ENCODE results near the gene SPATA20. TPM values are rescaled to one million over a fixed set of nuclear protein-coding genes. Genes with fewer than 3 reads are reported as not detected.

The SPATA20 gene
- total RNA-seq, 1 experiment from 2014 or later: 31.0 TPM

- DNase-seq: no peak
- Histone ChIP-seq H3K36me3 (replicated peaks; ENCODE audit: control insufficient read depth, insufficient read depth, low read length) (no peaks in the 10 kb centered on the region; the same call in 1 of the 2 replicates), H3K27me3 (ENCODE audit: control insufficient read depth, insufficient read depth, low read length) (peaks cover 11% of the 10 kb centered on the region), H3K4me3 (ENCODE audit: insufficient read depth, low read depth, low read length) (no peak overlapping the region)
Measured at GRCh38 chr17:50540560-50541401, 6.2 kb upstream of the SPATA20 start.

- no peak for DNase-seq
- Histone ChIP-seq H3K4me3 (ENCODE audit: insufficient read depth, low read depth, low read length) (peak overlapping the region; percentile 64), H3K27me3 (ENCODE audit: control insufficient read depth, insufficient read depth, low read length) (peaks cover 11% of the 10 kb centered on the region), H3K36me3 (replicated peaks; ENCODE audit: control insufficient read depth, insufficient read depth, low read length) (no peaks in the 10 kb centered on the region; the same call in 1 of the 2 replicates)
Measured at GRCh38 chr17:50541402-50541715, 5.6 kb upstream of the SPATA20 start.

DNA sequence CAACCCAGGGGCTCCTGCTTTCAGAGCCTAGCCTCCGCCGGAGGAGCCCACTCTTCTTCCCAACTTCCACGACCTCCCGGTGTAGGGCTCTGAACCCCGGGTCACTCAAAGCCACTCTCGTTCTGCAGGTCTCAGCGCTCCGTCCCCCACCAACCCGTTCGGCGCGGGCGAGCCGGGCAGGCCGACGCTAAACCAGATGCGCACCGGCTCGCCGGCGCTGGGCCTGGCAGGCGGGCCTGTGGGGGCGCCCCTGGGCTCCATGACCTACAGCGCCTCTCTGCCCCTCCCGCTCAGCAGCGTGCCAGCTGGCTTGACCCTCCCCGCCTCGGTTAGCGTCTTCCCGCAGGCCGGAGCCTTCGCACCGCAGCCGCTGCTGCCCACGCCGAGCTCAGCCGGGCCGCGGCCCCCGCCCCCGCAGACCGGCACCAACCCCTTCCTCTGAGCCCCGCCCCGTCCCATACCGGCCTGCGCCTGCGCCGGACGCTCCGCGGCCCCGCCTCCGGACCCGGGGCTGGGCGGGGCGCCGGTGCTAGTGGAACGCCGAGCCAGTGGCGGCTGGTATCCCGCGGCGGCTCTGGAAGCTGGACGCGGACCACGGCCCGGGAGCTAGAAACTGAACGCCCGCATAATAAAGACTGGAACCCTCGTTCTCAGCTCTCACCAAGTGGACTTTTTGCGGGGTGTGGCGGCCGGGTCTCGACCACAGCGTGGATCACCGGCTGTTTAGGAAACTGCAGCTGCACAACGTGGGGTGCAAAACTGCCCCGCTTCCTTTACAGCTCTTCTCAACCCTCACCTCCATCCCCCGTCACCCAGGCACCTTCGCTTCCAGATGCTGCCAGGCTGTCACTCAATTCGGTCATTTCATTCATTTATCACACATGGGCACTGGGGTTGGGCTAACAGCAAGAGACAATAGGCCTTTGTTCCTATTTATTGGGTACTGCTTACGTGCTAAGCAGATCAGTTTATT is 5.0 kb upstream of the SPATA20 start:
- peak overlapping the region; percentile 64 for H3K4me3 ChIP-seq (ENCODE audit: insufficient read depth, low read depth, low read length)
- no peaks in the 10 kb centered on the region; the same call in 1 of the 2 replicates for H3K36me3 ChIP-seq (replicated peaks; ENCODE audit: control insufficient read depth, insufficient read depth, low read length)
- peak; percentile 100 for DNase-seq
- H3K27me3 ChIP-seq (ENCODE audit: control insufficient read depth, insufficient read depth, low read length): peaks cover 11% of the 10 kb centered on the region

DNA sequence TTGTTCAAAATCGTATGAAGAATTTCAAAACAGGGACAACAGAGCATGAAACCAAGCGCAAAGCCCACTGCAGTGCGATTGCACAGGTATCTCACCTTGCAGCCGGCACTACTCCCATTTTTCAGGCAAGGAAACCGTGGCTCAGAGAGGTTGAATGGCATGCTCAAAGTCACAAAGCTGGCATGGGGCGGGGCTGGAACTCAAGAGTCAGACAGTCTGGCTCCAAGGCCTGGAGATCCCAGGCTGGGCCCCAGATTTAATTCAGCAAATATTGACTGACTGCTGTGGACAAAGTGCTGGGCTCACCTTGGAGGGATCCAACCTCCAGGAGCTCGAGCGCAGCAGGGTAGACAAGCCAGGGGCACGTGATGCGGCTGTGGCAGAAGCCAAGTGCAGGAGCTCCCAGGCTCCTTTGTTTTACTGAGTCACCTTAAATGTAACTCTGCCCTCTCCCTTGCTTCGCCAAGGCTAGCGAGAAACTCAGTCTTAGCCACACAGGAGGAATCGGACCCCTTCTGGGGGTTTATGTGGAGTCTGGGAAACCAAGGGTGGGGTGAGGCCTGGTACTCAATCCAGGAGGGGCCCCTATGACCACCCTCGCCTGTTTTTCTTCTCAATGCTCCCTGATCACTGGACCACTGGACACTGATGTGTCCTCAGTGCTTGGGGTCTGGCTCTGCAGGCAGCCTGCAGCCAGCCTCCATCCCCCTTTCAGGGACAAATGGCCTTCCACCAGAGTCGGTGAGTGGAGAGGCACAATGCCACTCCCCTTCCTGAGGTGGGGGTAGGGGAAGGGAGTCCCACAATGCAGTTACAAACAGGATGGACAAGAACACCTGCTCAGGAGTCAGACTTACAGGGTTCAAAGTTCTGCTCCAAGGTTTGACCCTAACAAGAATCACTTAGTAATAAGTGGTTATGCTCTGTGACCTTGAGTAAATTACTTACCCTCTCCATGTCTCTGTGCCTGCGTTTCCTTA is 3.9 kb upstream of the SPATA20 start:
- Histone ChIP-seq H3K36me3 (replicated peaks; ENCODE audit: control insufficient read depth, insufficient read depth, low read length) (no peaks in the 10 kb centered on the region; the same call in 1 of the 2 replicates), H3K27me3 (ENCODE audit: control insufficient read depth, insufficient read depth, low read length) (peaks cover 11% of the 10 kb centered on the region), H3K4me3 (ENCODE audit: insufficient read depth, low read depth, low read length) (no peak overlapping the region)
- no peak for DNase-seq

DNA sequence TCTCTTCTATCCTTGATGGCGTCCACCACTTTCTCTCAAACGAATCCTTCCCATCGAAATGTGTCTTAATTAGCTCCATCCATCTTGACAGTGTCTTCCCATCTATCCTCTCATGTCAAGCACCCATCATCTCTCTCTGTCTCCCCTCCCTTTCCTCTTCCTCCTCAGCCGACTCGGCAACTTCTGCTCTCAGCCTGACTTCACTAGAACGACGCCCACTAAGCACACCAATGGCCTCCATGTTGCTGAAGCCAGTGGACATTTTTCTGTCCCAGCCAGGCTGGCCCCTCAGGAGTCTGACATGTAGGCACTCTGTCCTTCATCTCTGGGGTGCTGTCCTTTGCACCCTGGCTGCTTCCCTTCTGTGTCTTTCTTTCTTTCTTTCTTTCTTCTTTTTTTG is 2.5 kb upstream of the SPATA20 start:
- H3K36me3 ChIP-seq (replicated peaks; ENCODE audit: control insufficient read depth, insufficient read depth, low read length): no peaks in the 10 kb centered on the region
- H3K4me3 ChIP-seq (ENCODE audit: insufficient read depth, low read depth, low read length): no peak overlapping the region
- DNase-seq: no peak
- H3K27me3 ChIP-seq (ENCODE audit: control insufficient read depth, insufficient read depth, low read length): peaks cover 11% of the 10 kb centered on the region

GRCh38 chr17:50545311-50545710 is 1.7 kb upstream of the SPATA20 start:
- H3K36me3 ChIP-seq (replicated peaks; ENCODE audit: control insufficient read depth, insufficient read depth, low read length): no peaks in the 10 kb centered on the region
- H3K27me3 ChIP-seq (ENCODE audit: control insufficient read depth, insufficient read depth, low read length): peaks cover 11% of the 10 kb centered on the region
- no peak for DNase-seq
- no peak overlapping the region for H3K4me3 ChIP-seq (ENCODE audit: insufficient read depth, low read depth, low read length)

DNA sequence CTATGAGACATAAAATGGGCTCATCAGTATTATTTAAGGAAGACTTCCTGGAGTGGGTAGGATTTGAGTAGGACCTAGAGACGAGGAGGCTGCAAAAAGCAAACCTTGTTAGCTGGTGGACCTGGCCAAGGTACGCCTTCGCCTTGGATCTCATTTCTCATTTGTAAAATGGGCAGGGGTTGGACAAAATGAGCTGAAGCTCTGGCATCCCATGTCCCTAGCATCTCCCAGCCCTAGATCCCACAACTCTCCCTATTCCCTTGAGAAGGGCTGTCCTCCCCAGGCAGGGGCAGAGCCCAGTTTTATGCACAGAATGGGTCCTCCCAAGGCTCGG is 306 bp upstream of the SPATA20 start:
- H3K27me3 ChIP-seq (ENCODE audit: control insufficient read depth, insufficient read depth, low read length): peaks cover under 1% of the 10 kb centered on the region
- H3K36me3 ChIP-seq (replicated peaks; ENCODE audit: control insufficient read depth, insufficient read depth, low read length): no peaks in the 10 kb centered on the region
- no peak for DNase-seq
- no peak overlapping the region; the same call in 1 of the 2 replicates for H3K4me3 ChIP-seq (ENCODE audit: insufficient read depth, low read depth, low read length)

DNA sequence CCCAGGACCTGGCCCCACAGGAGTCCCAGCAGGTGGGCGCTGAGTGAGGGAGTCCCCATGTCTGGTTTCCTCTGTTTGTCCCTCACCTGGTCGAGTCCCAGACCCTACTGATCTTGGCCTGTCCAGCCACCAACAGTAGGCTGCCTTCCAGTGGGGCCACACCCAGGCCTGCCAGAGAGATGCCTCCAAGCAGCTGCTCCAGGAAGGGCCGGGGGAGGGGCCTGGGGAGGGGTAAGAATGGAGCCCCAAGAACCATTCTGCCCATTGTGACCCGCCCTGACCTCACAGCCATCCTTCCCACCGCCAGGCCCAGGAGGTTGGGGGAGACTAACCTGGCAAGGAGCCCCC is 736 bp downstream of the SPATA20 start:
- peak overlapping the region; percentile 56; the same call in 1 of the 2 replicates for H3K4me3 ChIP-seq (ENCODE audit: insufficient read depth, low read depth, low read length)
- H3K36me3 ChIP-seq (replicated peaks; ENCODE audit: control insufficient read depth, insufficient read depth, low read length): no peaks in the 10 kb centered on the region
- H3K27me3 ChIP-seq (ENCODE audit: control insufficient read depth, insufficient read depth, low read length): no peaks in the 10 kb centered on the region; the same call in none of the 2 replicates
- DNase-seq: no peak

- no peak for DNase-seq
- Histone ChIP-seq H3K36me3 (replicated peaks; ENCODE audit: control insufficient read depth, insufficient read depth, low read length) (no peaks in the 10 kb centered on the region), H3K4me3 (ENCODE audit: insufficient read depth, low read depth, low read length) (no peak overlapping the region), H3K27me3 (ENCODE audit: control insufficient read depth, insufficient read depth, low read length) (no peaks in the 10 kb centered on the region; the same call in 1 of the 2 replicates)
Measured at GRCh38 chr17:50548831-50549230, 1.9 kb downstream of the SPATA20 start.

- no peaks in the 10 kb centered on the region for H3K36me3 ChIP-seq (replicated peaks; ENCODE audit: control insufficient read depth, insufficient read depth, low read length)
- DNase-seq: no peak
Measured at GRCh38 chr17:50549256-50549941, 2.4 kb downstream of the SPATA20 start.

DNA sequence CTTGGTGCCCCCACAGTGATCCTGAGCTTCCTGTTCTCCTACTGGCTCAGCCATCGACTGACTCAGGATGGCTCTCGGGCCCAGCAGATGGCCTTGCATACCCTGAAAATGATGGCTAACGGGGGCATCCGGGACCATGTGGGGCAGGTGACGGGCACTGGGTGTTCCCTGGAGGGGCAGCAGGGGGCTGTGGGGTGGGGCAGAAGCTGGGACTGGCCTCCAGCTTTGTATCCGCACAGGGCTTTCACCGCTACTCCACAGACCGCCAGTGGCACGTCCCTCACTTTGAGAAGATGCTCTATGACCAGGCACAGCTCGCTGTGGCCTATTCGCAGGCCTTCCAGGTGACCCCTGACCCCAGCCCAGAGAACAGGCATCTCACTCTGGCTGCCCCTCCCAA is 3.0 kb downstream of the SPATA20 start:
- Histone ChIP-seq H3K36me3 (replicated peaks; ENCODE audit: control insufficient read depth, insufficient read depth, low read length) (no peaks in the 10 kb centered on the region), H3K4me3 (ENCODE audit: insufficient read depth, low read depth, low read length) (no peak overlapping the region), H3K27me3 (ENCODE audit: control insufficient read depth, insufficient read depth, low read length) (no peaks in the 10 kb centered on the region)
- DNase-seq: no peak

More at GRCh38 chr17:50549256-50549941, 2.4 kb downstream of the SPATA20 start:
- H3K4me3 ChIP-seq (ENCODE audit: insufficient read depth, low read depth, low read length): no peak overlapping the region
- no peaks in the 10 kb centered on the region for H3K27me3 ChIP-seq (ENCODE audit: control insufficient read depth, insufficient read depth, low read length)

GRCh38 chr17:50550661-50551432 is 3.9 kb downstream of the SPATA20 start:
- Histone ChIP-seq H3K36me3 (replicated peaks; ENCODE audit: control insufficient read depth, insufficient read depth, low read length) (no peaks in the 10 kb centered on the region), H3K27me3 (ENCODE audit: control insufficient read depth, insufficient read depth, low read length) (no peaks in the 10 kb centered on the region), H3K4me3 (ENCODE audit: insufficient read depth, low read depth, low read length) (no peak overlapping the region)
- DNase-seq: peak; percentile 96

DNA sequence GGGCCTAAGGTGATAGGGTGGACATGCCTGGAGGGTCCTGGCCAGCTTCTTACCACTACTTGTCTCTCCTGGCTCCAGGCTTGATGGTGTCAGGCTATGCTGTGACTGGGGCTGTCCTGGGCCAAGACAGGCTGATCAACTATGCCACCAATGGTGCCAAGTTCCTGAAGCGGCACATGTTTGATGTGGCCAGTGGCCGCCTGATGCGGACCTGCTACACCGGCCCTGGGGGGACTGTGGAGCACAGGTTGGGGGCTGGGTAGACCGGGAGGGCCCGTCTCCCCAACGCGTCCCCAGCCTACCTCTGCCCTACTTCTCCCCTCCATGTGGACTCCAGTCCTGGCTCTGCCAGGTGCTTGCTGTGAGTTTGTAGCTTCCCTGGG is 4.5 kb downstream of the SPATA20 start:
- Histone ChIP-seq H3K4me3 (ENCODE audit: insufficient read depth, low read depth, low read length) (no peak overlapping the region), H3K36me3 (replicated peaks; ENCODE audit: control insufficient read depth, insufficient read depth, low read length) (no peaks in the 10 kb centered on the region), H3K27me3 (ENCODE audit: control insufficient read depth, insufficient read depth, low read length) (no peaks in the 10 kb centered on the region)
- DNase-seq: no peak

Data from H7 (cell line).